Measurements from ENCODE around the gene GABBR2. TPM values are rescaled to one million over a fixed set of nuclear protein-coding genes. Genes with fewer than 3 reads are reported as not detected.

GABBR2 gene
- polyA plus RNA-seq, 1 donor (not counting 4 experiments of a cell fraction or from before 2014, with no cell fraction given): 0.01 TPM

- H2AFZ ChIP-seq (ENCODE audit: control insufficient read depth, low read length): no peak overlapping the region
Measured at GRCh38 chr9:98491828-98492227, 216.9 kb downstream of the GABBR2 start.

GRCh38 chr9:98491231-98491651 is 217.5 kb downstream of the GABBR2 start:
- no peak for FAIRE-seq
- H3K9ac ChIP-seq (ENCODE audit: control insufficient read depth, extremely low read depth, insufficient read depth, low read length): no peak overlapping the region
- H3K27ac ChIP-seq (ENCODE audit: control insufficient read depth, insufficient read depth, low read length): no peak overlapping the region
- no peaks in the 10 kb centered on the region for H3K79me2 ChIP-seq (ENCODE audit: control insufficient read depth, insufficient read depth, low read length)
- H3K9me1 ChIP-seq (ENCODE audit: control insufficient read depth, extremely low read depth, insufficient read depth, low read length): no peaks in the 10 kb centered on the region
- TF ChIP-seq, protein P1, sequence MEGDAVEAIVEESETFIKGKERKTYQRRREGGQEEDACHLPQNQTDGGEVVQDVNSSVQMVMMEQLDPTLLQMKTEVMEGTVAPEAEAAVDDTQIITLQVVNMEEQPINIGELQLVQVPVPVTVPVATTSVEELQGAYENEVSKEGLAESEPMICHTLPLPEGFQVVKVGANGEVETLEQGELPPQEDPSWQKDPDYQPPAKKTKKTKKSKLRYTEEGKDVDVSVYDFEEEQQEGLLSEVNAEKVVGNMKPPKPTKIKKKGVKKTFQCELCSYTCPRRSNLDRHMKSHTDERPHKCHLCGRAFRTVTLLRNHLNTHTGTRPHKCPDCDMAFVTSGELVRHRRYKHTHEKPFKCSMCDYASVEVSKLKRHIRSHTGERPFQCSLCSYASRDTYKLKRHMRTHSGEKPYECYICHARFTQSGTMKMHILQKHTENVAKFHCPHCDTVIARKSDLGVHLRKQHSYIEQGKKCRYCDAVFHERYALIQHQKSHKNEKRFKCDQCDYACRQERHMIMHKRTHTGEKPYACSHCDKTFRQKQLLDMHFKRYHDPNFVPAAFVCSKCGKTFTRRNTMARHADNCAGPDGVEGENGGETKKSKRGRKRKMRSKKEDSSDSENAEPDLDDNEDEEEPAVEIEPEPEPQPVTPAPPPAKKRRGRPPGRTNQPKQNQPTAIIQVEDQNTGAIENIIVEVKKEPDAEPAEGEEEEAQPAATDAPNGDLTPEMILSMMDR (optimal IDR thresholded peaks at IDR 0.05 in 1 of 3, IDR thresholded peaks at IDR 0.05 in 1 of 3, conservative IDR thresholded peaks at IDR 0.05 in 1 of 3; ENCODE audit: extremely low read depth in 1 of 3, insufficient read depth in 2 of 3, low read length in 3 of 3): no peak
- no peak for TF ChIP-seq EZH2 (IDR thresholded peaks at IDR 0.05; ENCODE audit: low read length)
- H3K4me3 ChIP-seq (ENCODE audit: control insufficient read depth in 2 of 3, extremely low read depth in 1 of 3, insufficient read depth in 2 of 3, low read depth in 1 of 3, low read length in 3 of 3): no peak overlapping the region
- dilution Hi-C loops (cut with MboI; ENCODE audit: extremely low pct_ligation_motif_present, low sequenced_read_pairs): no loop called here
- H4K20me1 ChIP-seq (ENCODE audit: control insufficient read depth, extremely low read depth, insufficient read depth, low read length): no peaks in the 10 kb centered on the region
- H3K27me3 ChIP-seq (ENCODE audit: control insufficient read depth, extremely low read depth, insufficient read depth, low read length): no peaks in the 10 kb centered on the region
- no peak overlapping the region for H2AFZ ChIP-seq (ENCODE audit: control insufficient read depth, low read length)
- peaks cover 10% of the 10 kb centered on the region for H3K4me1 ChIP-seq (ENCODE audit: control insufficient read depth, extremely low read depth, insufficient read depth, low read length)
- no peak overlapping the region for H3K4me2 ChIP-seq (ENCODE audit: control insufficient read depth, extremely low read depth, insufficient read depth, low read depth, low read length)
- H3K36me3 ChIP-seq (ENCODE audit: control insufficient read depth in 2 of 2, extremely low read depth in 1 of 2, insufficient read depth in 2 of 2, low read length in 2 of 2): no peaks in the 10 kb centered on the region
- DNase-seq (ENCODE audit: low read depth, low spot score): no peak
- H3K9me3 ChIP-seq (ENCODE audit: control insufficient read depth, low read depth, low read length): no peaks in the 10 kb centered on the region

More at GRCh38 chr9:98491828-98492227, 216.9 kb downstream of the GABBR2 start:
- no peaks in the 10 kb centered on the region for H3K79me2 ChIP-seq (ENCODE audit: control insufficient read depth, insufficient read depth, low read length)
- no peak for FAIRE-seq
- dilution Hi-C loops (cut with MboI; ENCODE audit: extremely low pct_ligation_motif_present, low sequenced_read_pairs): no loop called here
- no peak overlapping the region for H3K4me3 ChIP-seq (ENCODE audit: control insufficient read depth in 2 of 3, extremely low read depth in 1 of 3, insufficient read depth in 2 of 3, low read depth in 1 of 3, low read length in 3 of 3)
- no peak overlapping the region for H3K27ac ChIP-seq (ENCODE audit: control insufficient read depth, insufficient read depth, low read length)
- TF ChIP-seq, protein P1 (optimal IDR thresholded peaks at IDR 0.05 in 1 of 3, IDR thresholded peaks at IDR 0.05 in 1 of 3, conservative IDR thresholded peaks at IDR 0.05 in 1 of 3; ENCODE audit: extremely low read depth in 1 of 3, insufficient read depth in 2 of 3, low read length in 3 of 3): no peak
- no peak for TF ChIP-seq EZH2 (IDR thresholded peaks at IDR 0.05; ENCODE audit: low read length)
- H3K36me3 ChIP-seq (ENCODE audit: control insufficient read depth in 2 of 2, extremely low read depth in 1 of 2, insufficient read depth in 2 of 2, low read length in 2 of 2): no peaks in the 10 kb centered on the region
- peaks cover 10% of the 10 kb centered on the region for H3K4me1 ChIP-seq (ENCODE audit: control insufficient read depth, extremely low read depth, insufficient read depth, low read length)
- no peaks in the 10 kb centered on the region for H4K20me1 ChIP-seq (ENCODE audit: control insufficient read depth, extremely low read depth, insufficient read depth, low read length)
- DNase-seq (ENCODE audit: low read depth, low spot score): no peak
- no peaks in the 10 kb centered on the region for H3K27me3 ChIP-seq (ENCODE audit: control insufficient read depth, extremely low read depth, insufficient read depth, low read length)
- no peaks in the 10 kb centered on the region for H3K9me1 ChIP-seq (ENCODE audit: control insufficient read depth, extremely low read depth, insufficient read depth, low read length)
- no peaks in the 10 kb centered on the region for H3K9me3 ChIP-seq (ENCODE audit: control insufficient read depth, low read depth, low read length)
- no peak overlapping the region for H3K9ac ChIP-seq (ENCODE audit: control insufficient read depth, extremely low read depth, insufficient read depth, low read length)
- no peak overlapping the region for H3K4me2 ChIP-seq (ENCODE audit: control insufficient read depth, extremely low read depth, insufficient read depth, low read depth, low read length)
